HG03378 (cell line): ENCODE results near the gene ZNF157.

Experiments used
- ATAC-seq: cut with Tn5 transposase; IDR thresholded peaks from one replicate; pipeline ENCODE4 v1.9.1; 2021; ENCODE audit warnings: mild to moderate bottlenecking, moderate library complexity; ENCODE audit not compliant: unreplicated experiment

ZNF157 gene

DNA sequence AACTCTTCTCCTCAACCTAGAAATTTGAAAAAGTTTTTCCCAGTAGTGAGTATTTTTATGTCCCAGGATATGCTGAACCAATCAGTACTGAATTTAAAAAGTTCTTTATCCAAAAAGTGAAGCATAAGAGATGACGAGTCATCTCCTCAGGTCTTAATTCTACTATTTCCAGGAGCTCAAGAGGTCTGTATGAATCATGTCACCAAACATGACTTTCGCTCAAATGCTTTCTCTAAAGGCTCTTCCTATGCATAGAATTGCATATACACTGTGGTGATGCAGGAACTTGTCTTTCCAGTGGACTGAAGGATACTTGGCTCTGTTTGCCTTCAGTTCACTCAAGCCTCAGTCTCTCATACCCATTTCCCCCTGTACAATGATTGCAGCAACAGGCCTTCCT is 76.6 kb downstream of the ZNF157 start:
- ATAC-seq: no peak

- ATAC-seq: no peak
Observed at GRCh38 chrX:47447607-47448006, 77.2 kb downstream of the ZNF157 start.

DNA sequence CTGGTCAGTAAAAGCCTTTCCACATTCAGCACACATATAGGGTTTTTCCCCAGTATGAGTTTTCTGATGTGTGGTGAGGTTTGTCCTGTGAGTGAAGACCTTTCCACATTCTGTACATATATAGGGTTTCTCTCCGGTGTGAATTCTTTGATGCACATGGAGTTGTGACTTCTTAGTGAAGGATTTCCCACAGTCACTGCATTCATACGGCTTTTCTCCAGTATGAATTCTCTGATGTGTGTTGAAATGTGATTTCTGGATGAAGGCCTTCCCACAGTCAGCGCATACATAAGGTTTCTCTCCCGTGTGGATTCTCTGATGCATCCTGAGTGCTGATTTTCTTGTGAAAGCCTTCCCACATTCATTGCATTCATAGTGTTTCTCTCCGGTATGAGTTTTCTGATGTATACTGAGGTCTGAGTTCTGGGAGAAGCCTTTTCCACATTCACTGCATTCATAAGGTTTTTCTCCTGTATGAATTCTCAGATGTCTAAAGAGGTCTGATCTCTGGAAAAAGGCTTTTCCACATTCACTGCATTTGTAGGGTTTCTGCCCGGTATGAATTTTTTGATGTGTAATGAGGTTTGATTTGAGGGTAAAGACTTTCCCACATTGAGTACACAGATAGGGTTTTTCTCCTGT is 77.9 kb downstream of the ZNF157 start:
- ATAC-seq: no peak

- ATAC-seq: no peak
Observed at GRCh38 chrX:47452112-47452511, 81.7 kb downstream of the ZNF157 start.

DNA sequence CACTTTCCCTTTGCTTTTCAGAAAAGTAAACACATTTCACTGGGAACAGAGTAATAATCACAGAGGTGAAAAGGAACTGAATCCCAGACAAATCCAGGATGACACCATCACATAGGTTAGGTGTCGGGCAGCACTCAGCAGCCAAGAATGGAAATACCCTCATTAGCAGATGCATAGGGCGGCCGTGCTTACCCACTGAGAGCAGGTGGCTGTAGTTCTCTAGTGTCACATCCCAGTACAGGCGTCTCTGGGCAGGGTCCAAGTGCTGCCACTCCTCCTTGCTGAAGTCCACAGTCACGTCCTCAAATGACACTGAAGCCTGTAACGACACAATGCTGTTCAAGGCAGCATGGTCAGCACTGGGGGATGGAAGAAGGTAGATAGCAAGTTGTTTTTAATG is 85.7 kb downstream of the ZNF157 start:
- no peak for ATAC-seq

- ATAC-seq: no peak
Observed at GRCh38 chrX:47458528-47458927, 88.2 kb downstream of the ZNF157 start.

DNA sequence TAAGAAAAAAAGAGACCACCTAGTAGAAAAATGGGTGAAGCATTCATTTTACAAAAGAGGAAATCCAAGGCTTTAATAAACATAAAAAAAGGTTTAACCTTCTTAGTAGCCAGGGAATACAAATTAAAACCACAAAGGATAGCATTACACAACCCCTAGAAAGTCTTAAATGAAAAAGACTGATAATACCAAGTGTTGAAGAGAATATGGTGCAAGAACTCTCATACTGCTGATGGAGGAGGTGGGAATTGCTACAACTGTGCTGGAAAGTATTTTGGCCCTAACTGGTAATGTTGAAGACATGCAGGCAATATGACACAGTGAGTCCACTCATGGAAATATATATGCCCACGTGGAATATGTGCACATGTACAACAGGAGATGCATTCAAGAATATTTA is 90.2 kb downstream of the ZNF157 start:
- no peak for ATAC-seq
